ENCODE measurements around the gene RPL3. TPM values are rescaled to one million over a fixed set of nuclear protein-coding genes. Genes with fewer than 3 reads are reported as not detected.
"Not testable (repeated sequence)": the region's sequence is repeated elsewhere in the genome, so short reads cannot be mapped to it uniquely, and the experiment has no call there.

Gene RPL3
- total RNA-seq, 6 experiments from 2014 or later, result 1,444 to 1,605 (median 1,488) TPM

DNA sequence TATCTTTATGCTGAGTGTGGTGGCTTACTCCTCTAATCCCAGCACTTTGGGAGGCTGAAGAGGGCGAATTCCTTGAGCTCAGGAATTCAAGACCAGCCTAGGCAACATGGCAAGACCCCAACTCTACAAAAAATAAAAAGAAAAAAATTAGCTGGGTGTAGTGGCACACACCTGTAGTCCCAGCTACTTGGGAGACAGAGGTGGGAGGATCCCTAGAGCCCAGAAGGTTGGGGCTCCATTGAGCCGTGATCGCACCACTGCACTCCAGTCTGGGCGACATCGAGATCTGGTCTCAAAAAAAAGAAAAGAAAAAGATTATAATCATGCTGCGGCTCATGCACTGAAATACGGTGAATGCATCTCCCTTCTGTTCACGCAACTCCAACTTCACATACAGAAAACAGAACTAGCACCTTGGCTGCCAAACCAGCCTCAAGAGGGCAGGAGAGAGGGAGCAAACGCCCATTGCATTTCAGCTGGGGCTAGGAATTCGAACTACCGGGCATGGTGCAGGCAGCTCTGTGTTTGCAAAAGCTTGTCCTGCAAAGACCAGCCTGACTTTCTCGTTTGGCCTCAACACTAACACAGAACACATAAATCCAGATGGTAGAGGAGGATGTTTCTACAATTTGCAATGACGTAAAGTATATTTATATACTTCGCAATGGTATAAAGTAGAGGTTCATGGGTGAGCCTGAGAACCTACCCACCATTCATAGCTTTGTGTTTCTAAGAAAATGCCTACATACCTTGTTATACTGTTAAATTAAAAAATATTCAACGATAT, 24.0 kb upstream of the RPL3 start:
- Mint-ChIP-seq H3K9me3 (no peaks in the 10 kb centered on the region), H3K27me3 (ENCODE audit: insufficient read depth) (peaks cover 7% of the 10 kb centered on the region), H3K36me3 (ENCODE audit: low read depth) (no peaks in the 10 kb centered on the region), H3K4me1 (ENCODE audit: low read depth) (peaks cover 33% of the 10 kb centered on the region), H3K27ac (no peak overlapping the region), H3K4me3 (no peak overlapping the region; the same call in 1 of the 2 replicates)
- TF ChIP-seq, protein P1, sequence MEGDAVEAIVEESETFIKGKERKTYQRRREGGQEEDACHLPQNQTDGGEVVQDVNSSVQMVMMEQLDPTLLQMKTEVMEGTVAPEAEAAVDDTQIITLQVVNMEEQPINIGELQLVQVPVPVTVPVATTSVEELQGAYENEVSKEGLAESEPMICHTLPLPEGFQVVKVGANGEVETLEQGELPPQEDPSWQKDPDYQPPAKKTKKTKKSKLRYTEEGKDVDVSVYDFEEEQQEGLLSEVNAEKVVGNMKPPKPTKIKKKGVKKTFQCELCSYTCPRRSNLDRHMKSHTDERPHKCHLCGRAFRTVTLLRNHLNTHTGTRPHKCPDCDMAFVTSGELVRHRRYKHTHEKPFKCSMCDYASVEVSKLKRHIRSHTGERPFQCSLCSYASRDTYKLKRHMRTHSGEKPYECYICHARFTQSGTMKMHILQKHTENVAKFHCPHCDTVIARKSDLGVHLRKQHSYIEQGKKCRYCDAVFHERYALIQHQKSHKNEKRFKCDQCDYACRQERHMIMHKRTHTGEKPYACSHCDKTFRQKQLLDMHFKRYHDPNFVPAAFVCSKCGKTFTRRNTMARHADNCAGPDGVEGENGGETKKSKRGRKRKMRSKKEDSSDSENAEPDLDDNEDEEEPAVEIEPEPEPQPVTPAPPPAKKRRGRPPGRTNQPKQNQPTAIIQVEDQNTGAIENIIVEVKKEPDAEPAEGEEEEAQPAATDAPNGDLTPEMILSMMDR (IDR thresholded peaks at IDR 0.05), result peak; percentile 82
- peak; percentile 54 for DNase-seq

DNA sequence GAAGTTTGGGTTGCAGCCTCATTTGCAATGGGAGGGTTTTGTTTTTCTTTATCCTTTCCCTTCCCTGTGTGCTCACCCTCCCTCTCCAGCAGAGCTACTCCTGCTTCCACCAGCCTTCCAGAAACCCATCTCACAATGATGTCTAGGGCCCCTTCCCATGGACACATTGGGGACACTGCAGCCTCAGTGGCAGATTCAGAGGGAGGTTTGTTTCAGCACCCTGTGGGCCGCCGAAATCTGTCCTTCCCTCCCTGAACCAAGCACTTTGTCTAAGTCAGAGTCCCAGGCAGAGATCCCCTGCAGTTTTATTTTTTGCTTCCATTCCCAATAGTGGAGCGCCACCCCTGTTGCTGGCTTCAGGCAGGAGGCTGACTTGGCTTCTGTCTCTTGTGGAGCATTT, 21.8 kb upstream of the RPL3 start:
- no peaks in the 10 kb centered on the region for H3K9me3 Mint-ChIP-seq
- DNase-seq, result no peak

DNA sequence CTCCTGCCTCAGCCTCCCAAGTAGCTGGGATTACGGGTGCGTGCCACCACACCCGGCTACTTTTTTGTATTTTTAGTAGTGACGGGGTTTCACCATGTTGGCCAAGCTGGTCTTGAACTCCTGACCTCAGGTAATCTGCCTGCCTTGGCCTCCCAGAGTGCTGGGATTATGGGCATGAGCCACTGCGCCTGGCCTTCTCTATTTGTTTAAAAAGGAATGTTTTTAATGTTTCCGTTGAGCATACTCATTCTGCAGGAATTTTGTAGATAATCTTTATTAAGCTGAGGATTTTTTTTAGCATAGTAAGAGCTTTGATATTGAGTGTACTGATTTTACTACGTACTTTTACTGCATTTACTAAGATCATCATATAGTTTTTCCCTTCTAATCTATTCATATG, 20.4 kb upstream of the RPL3 start:
- H3K27me3 Mint-ChIP-seq (ENCODE audit: insufficient read depth); H3K9me3 Mint-ChIP-seq; H3K4me3 Mint-ChIP-seq; H3K36me3 Mint-ChIP-seq (ENCODE audit: low read depth): not testable (repeated sequence)
- Mint-ChIP-seq H3K4me1 (ENCODE audit: low read depth) (peaks cover 33% of the 10 kb centered on the region), H3K27ac (peak overlapping the region; percentile 70)
- peak; percentile 72 for DNase-seq

More for the DNA sequence above, 21.8 kb upstream of the RPL3 start:
- TF ChIP-seq, protein P1 (IDR thresholded peaks at IDR 0.05), result no peak
- H3K27ac Mint-ChIP-seq, result peak overlapping the region; percentile 73
- peaks cover 33% of the 10 kb centered on the region for H3K4me1 Mint-ChIP-seq (ENCODE audit: low read depth)
- no peak overlapping the region for H3K4me3 Mint-ChIP-seq
- H3K36me3 Mint-ChIP-seq (ENCODE audit: low read depth), result no peaks in the 10 kb centered on the region
- H3K27me3 Mint-ChIP-seq (ENCODE audit: insufficient read depth), result peaks cover 3% of the 10 kb centered on the region

DNA sequence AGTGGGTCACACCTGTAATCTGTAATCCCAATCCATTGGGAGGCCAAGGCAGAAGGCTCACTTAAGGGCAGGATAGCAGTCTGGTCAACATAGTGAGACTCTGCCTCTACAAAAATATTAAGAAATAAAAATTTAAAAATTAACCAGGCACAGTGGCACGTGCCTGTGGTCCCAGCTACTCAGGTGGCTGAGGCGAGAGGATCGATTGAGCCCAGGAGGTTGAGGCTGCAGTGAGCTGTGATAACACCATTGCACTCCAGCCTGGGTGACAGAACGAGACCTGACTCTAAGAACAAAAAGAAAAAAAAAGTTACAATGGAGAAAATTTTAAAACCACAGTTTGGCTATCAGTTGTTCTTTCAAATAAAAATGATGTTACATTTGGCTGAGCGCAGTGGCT, 17.0 kb upstream of the RPL3 start:
- DNase-seq, result no peak
- TF ChIP-seq, protein P1 (IDR thresholded peaks at IDR 0.05), result no peak
- H3K27ac Mint-ChIP-seq, result no peak overlapping the region
- H3K27me3 Mint-ChIP-seq (ENCODE audit: insufficient read depth), result no peaks in the 10 kb centered on the region
- H3K4me3 Mint-ChIP-seq, result no peak overlapping the region
- no peaks in the 10 kb centered on the region for H3K9me3 Mint-ChIP-seq
- H3K4me1 Mint-ChIP-seq (ENCODE audit: low read depth), result peaks cover 34% of the 10 kb centered on the region
- no peaks in the 10 kb centered on the region for H3K36me3 Mint-ChIP-seq (ENCODE audit: low read depth)

DNA sequence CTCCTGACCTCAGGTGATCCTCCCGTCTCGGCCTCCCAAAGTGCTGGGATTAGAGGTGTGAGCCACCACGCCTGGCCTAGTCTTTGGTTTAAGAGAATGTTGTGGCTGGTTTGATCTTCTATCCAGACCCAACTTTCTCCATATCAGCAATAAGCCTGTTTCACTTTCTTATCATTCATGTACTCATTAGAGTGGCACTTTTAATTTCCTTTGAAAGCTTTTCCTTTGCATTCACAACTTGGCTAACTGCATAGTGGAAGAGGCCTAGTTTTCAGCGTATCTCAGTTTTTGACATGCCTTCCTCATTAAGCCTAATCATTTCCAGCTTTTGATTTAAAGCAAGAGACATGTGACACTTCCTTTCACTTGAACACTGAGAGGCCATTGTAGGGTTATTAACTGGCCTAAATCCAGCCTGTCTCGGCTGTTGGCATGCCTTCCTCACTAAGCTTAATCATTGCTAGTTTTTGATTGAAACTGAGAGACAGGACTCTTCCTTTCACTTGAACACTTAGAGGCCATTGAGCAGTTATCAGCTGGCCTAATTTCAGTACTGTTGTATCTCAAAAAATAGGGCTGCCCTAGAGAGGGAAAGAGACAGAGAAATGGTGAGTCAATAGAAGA, 13.1 kb upstream of the RPL3 start:
- Mint-ChIP-seq H3K36me3 (ENCODE audit: low read depth) (no peaks in the 10 kb centered on the region), H3K4me1 (ENCODE audit: low read depth) (peaks cover 10% of the 10 kb centered on the region), H3K27ac (peak overlapping the region; percentile 67), H3K27me3 (ENCODE audit: insufficient read depth) (no peaks in the 10 kb centered on the region; the same call in 1 of the 2 replicates), H3K9me3 (no peaks in the 10 kb centered on the region), H3K4me3 (peak overlapping the region; percentile 3)
- no peak for DNase-seq
- TF ChIP-seq, protein P1 (IDR thresholded peaks at IDR 0.05), result no peak

DNA sequence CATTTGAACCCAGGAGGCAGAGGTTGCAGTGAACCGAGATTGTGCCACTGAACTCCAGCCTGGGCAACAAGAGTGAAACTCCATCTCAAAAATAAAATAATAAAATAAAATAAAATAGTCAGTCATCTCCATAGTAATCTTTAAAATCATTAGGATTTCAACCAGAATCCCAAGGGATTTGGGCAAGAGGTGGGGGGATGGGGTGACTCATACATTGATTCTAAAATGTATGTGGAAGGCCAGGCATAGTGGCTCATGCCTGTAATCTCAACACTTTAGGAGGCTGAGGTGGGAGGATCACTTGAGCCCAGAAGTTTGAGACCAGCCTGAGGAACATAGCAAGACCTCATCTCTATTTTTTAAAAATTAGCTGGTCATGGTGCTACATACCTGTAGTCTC, 11.1 kb upstream of the RPL3 start:
- not testable (repeated sequence) for H3K4me3 Mint-ChIP-seq; H3K27me3 Mint-ChIP-seq (ENCODE audit: insufficient read depth); H3K9me3 Mint-ChIP-seq; H3K36me3 Mint-ChIP-seq (ENCODE audit: low read depth); DNase-seq; H3K27ac Mint-ChIP-seq
- peaks cover 14% of the 10 kb centered on the region for H3K4me1 Mint-ChIP-seq (ENCODE audit: low read depth)

Measured in HFFc6 (cell line).